CD4-positive, alpha-beta T cell treated with Interleukin-12 subunit alpha and Interleukin-12 subunit beta, for 1 hour (primary cell): ENCODE results near the gene ZNF655.
"Not testable (repeated sequence)": the region's sequence is repeated elsewhere in the genome, so short reads cannot be mapped to it uniquely, and the experiment has no call there.

ENCODE experiments used
- DNase-seq: peaks from one replicate; pipeline ENCODE4 v3.0.0-alpha.2; 2020

The ZNF655 gene

DNA sequence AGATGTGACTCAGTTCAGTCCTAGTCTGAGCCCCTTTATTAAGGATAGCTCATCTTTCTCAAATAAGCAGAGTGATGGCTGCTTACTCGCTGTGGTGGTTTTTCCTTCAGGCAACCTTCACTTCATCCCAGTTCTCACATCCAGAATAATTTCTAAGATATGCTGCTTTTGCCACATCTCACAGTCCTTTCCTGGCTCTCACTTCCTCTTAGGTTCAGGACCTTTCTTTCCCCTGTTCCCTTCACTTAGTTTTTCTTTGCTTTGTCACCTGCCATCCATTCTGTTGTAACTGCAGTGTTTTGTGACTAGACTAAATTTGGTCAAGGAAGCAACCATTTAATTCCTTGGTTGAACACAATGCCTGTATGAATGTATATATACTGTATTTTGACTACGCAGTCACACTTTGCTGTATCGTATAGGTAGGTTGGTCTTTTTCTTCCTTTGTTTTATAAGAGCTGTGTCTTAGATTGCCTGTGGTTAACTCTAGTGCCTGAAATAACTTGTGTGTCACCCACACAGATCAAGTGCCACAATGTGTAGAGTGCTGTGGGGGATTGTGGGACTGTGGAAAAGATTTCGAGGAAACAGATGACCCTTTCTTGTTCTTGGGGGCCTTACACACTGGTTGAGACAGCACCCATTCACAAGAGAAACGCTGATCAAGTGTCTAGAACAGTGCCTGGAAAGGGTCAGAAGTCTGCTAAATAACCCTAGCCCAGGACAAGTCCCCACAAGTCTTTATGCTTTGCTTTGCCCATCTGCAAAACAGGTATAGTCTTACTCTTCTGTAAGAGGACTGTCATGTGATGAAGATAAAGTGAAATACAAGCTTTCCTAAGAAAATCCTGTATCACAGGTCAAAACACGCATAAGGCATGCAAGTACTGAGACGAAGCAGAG, 2.6 kb downstream of the ZNF655 start:
- DNase-seq = no peak

DNA sequence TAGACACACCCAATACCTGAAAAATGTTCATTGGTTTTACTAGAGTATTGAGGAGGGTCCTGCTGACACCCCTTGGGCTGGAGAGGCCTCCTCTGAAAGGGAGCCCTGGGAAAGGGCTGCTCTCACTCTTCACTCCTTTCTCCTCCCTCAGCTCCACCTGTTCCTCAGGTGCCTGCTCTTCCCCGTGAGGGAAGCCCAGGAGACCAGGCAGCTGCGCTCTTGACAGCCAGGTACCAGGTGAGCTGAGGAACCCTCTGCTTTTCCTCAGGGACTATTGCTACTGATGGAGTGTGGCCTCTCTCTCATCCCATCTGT, 3.3 kb downstream of the ZNF655 start:
- DNase-seq = no peak

DNA sequence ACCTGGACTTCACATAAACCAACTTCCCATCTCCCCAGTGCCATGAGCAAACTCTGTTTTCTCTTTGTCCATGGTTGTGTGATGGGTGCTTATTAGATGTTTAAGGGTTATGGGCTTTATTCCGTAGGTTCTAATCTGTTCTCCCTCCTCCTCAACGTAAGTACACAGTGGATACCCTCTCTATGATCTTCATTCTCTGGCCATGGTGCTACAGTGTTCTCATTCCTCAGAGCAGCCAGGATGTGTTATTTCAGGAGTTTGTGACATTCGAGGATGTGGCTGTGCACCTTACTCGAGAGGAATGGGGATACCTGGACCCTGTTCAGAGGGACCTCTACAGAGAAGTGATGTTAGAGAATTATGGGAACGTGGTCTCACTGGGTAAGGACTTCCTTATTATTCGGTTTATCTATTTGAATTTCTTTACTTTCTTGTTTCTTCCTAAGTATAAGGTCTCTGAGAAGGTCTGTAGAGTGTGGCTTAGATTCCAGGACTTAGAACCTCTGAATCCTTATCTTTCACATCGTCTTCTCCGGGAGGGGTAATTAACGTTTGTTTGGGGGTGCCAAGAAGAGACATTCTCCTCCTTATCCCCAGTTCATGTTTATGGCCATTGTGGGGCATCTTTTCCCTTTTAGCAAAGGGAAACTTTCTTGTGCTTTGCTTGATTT, 3.8 kb downstream of the ZNF655 start:
- no peak for DNase-seq

DNA sequence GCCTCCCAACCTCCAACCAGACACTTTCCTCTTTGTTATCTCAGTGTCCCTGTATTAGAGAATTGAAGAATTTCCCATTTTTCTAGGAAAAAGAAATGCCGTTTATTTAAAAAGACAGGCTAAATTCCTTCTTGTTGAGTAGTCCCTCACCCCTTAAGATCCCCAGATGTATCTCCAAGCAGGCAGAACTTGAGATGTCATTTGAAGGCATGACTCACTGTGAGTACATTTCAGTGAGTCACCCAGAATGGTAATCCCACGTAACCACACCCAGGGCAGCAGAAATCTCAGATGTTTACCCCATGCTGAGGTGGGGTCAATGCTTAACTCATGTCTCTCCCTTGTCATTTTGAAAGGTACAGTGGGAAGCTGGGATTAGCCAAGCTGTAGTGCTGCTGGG, 4.4 kb downstream of the ZNF655 start:
- no peak for DNase-seq

DNA sequence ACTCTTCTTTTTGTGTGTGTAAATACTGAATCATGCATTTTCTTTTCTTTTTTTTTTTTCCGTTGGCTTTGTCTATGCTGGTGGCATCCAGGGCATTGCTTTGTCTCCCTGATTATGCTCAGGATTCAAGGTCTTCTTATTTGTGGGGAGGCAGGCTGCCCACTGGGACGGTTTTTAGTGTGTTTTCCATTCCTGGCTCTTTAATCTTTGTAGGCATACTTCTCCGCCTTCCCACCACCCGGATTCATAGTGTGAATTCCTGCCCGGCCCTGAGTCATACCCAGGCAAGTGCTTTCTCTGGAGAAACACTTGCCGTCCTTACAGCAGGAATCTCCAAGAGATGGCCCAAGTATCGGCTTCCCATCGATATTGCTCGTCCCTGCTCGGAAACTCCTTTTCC, 5.2 kb downstream of the ZNF655 start:
- DNase-seq = no peak

DNA sequence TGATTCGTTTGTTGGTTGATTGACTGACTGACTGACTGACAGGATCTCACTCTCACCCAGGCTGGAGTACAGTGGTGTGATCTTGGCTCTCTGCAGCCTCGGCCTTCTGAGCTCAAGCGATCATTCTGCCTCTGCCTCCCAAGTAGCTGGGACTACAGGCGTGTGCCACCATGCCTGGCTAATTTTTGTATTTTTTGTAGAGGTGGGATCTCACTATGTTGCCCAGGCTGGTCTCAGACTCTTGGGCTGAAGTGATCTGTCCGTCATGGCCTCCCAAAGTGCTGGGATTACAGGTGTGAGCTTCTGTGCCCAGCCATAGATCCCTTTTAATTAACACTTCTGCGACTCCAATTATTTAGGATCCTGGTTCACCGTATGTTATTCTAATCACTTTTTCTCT, 10.3 kb downstream of the ZNF655 start:
- not testable (repeated sequence) for DNase-seq

DNA sequence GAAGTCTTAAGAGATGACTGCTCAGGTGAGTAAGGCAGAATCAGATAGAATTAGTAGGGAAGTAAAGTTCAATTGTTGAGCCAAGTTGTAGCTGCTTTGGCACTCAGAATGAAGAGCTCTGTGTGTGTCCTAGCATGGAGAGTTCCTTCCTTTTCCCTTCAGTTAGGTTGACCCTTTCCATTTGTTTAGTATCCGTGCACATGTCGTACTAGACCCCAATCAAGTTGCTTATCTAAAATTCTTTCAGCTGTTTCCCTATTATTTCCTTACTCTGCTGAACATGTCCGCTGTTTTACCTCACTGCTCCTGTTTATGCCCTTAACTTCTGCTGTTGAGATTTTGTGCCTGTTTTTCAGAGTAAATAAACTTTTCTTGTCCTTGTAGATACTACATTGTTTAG, 13.3 kb downstream of the ZNF655 start:
- no peak for DNase-seq

DNA sequence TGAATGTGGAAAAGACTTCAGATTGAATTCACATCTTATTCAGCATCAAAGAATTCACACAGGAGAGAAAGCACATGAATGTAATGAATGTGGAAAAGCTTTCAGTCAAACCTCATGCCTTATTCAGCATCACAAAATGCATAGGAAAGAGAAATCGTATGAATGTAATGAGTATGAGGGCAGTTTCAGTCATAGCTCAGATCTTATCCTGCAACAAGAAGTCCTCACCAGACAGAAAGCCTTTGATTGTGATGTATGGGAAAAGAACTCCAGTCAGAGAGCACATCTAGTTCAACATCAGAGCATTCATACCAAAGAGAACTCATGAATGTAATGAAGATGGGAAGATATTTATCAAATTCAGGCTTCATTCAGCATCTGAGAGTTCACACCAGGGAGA, 14.8 kb downstream of the ZNF655 start:
- DNase-seq = no peak

DNA sequence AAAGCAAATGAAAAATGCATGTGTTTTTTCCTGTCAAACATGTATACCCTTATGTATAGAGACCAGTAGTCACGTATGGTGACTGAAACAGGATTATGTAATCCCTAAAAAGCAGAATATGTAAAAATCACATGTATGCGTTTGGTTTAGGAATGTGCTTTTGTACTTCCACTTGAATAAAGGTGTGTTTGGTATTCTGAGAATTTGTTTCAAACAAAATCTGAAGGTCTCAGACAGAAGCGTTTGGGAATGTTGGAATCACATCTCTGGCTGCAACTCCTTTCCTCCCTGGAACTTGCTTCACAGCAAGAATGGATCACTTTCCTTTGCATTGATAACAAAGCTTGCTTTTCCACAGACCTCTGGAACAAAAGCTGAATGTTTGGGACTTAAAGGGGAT, 17.8 kb downstream of the ZNF655 start:
- no peak for DNase-seq

DNA sequence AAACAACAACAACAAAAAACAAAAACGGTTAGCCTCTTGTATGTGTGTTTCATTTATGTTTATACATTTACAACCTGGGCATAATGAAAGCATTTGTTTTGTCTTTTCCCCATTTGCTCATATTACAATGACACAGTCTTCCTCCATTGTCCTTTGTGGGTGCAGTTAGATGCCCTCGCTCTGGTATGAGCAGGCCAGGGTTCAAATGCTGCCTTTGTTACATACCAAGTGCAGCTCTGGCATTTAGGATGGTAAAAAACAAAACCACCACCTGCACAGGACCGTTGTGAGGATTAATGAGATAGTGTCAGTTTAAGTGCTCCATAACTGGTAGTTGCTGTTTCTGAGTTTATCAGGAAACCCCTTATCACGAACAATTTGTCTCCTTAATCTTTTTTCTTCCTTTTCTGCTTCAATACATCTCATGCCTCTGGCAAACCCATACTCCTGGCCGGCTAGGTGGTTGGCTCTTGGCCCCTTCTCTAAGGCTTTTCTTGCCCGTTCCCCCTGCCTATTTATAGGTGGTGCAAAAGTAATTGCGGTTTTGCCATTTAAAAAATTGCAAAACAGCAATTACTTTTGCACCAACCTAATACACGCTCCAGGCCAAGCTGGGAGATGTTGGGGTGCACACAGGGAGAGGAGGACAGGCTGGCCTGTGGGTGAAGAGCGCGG, 21.0 kb downstream of the ZNF655 start:
- no peak for DNase-seq

DNA sequence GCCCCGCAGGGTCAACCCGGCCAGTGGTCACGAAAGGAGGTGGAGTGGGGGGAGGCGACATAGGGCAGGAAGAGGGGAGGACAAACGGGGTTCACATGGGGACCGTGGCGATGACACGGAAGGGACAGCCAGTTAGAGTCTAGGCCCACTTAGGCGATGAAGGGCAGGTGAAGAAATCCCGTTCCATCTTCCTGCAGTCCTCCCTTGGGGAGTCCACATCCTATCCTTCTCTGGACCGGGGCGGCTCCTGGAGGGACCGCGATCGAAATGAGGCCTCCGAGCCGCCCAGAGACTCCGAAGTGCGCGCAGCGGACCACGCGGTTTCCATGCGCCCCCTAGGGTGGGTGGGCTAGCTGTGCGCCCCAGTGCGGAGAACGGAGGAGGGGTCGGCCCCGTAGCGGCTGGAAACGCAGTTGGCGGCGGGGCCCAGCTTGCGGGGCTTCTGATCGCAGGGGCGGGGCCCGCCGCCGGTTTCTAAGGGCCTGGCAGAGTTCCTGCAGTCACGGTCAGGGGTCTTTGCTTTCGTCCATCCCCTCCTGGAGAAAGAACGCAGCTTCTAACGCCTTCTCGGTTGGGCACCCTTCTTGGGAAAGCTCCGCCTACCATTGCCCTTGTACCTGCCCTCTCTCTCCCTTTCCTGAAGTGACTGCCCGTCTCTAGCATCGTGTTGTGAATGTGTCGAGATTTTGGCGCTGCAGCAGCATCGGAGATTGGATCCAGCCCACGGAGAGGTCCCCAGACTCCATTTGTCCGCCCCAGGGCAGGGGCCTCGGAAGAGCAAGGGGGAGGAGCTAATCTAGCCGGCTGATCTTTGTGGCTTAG, 21.7 kb downstream of the ZNF655 start:
- peak; percentile 54 for DNase-seq

DNA sequence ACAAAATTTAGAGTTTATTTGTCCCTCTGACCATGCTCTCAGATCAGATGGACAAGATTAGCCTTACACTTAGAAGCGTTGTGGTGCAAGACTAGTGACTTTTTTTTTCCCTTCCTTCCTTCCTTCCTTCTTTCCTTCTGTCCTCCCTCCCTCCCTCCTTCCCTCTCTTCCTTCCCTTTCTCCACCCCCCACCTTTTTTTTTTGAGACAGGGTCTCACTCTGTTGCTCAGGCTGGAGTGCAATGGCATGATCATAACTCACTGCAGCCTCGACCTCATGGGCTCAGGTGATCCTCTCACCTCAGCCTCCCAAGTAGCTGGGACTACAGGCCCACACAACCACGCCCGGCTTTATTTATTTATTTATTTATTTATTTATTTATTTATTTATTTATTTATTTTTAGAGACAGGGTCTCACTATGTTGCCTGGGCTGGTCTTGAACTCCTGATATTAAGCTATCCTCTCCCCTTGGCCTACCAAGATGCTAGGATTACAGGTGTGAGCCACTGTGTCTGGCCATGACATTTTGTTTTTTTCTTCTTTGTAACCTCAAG, 22.4 kb downstream of the ZNF655 start:
- not testable (repeated sequence) for DNase-seq

DNA sequence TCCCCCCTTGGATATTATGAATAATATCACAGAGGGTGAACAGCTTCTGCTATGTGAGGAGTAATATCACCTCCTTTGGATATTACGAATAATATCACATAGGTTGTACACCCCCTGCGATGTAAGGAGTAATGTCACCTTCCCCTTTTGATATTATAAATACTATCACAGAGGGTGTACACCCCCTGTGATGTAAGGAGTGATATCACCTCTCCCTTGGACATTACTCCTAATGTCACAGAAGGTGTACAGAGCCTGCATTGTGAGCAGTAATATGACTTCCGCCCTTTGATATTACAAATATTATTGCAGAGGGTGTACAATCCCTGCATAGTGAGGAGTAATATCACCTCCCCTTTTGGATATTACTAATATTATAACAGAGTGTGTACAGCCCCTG, 30.4 kb downstream of the ZNF655 start:
- DNase-seq = no peak

DNA sequence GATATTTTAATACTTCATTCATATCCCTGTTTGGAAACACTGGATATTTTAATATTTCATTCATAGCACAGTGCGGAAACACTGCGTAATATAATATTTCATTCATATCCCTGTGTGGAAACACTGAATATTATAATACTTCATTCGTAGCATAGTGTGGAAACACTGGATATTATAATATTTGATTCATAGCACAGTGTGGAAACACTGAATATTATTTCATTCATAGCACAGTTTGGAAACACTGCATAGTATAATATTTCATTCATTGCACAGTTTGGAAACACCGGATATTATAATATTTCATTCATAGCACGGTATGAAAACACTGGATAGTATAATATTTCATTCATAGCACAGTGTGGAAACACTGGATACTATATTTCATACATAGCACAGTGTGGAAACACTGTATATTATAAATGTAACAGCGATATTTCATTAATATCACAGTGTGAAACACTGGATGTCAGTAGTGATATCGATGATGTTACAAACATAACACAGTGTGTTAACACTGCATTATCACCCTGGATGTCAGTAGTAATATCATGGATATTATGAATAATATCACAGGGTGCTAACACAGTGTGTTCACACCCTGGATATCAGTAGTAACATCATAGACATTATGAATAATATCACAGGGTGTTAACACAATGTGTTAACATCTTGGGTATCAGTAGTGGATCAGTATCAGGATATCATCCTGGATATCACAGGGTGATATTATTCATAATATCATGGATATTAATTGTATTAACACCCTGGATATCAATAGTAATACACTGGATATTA, 36.7 kb downstream of the ZNF655 start:
- DNase-seq = no peak

DNA sequence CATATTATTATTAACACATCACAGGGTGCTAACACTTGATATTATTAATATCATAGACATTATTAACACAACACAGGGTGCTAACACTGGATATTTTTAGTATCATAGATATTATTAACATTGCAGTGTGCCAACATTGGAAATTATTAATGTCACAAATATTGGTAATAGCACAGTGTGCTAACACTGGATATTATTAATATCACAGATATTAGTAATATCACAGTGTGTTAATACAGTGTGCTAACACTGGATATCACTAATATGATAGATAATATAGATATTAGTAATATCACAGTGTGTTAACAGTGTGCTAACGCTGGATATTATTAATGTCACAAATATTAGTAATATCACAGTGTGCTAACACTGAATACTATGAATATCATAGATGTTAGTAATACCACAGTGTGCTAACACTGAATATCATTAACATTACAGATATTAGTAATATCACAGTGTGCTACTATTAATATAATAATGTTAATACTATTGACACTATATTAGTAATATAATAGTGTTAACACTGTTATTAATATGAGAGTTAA, 38.0 kb downstream of the ZNF655 start:
- no peak for DNase-seq

DNA sequence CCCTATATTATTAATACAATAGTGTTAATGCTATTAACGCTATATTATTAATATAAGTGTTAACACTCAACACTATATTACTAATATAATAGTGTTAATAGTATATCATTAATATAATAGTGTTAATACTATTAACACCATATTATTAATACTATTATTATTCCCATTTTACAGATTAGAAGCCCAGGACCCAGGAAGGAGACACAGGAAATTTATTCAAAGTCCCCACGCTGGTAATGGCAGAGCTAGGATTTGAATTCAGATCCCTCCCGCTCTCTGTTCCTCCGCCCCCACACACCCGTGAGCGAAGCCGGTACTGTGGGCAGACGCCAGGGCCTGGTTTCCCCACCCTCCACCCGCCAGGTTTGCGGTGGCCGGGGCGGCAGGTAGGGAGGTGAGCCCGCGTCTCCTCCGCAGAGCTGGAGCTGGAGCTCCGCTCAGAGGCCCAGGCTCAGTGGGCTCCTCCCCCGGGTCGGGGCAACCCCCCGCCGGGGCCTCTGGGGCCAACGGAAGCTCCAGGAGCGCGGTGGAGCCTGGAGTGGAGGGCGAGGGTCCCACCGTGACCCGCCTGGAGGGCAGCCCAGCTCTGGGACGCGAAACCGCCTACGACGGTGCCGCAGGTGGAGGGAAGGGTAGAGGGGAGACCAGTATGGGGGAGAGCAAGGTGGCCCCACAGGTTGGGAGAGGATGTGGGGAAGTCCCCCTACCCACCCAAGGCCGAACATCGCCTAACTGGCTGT, 39.5 kb downstream of the ZNF655 start, which contains the start of gene TMEM225B:
Gene TMEM225B (plus strand): TSS at position 506 of the 740 bp plus-strand sequence. CDS start 6,122 bp downstream, outside the sequence.
- no peak for DNase-seq

DNA sequence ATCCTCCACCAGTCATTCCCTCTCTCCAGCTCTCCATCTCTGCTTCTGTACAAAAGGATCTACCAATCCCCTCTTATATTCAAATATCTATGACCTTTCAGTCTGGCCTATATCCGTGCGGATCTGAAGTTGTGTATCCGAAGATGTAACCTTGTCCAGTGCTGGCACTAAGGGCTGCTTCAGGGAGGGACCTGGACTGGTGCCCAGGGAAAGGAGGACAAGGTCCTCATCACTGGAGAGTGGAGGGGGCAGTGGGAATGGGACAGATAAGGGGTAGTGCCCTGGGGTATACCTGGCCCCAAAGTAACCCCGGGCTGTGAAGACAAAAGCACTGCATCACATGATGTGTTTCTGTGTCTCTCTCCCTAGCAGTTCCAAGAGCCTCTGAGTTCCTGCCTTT, 41.4 kb downstream of the ZNF655 start:
- no peak for DNase-seq

DNA sequence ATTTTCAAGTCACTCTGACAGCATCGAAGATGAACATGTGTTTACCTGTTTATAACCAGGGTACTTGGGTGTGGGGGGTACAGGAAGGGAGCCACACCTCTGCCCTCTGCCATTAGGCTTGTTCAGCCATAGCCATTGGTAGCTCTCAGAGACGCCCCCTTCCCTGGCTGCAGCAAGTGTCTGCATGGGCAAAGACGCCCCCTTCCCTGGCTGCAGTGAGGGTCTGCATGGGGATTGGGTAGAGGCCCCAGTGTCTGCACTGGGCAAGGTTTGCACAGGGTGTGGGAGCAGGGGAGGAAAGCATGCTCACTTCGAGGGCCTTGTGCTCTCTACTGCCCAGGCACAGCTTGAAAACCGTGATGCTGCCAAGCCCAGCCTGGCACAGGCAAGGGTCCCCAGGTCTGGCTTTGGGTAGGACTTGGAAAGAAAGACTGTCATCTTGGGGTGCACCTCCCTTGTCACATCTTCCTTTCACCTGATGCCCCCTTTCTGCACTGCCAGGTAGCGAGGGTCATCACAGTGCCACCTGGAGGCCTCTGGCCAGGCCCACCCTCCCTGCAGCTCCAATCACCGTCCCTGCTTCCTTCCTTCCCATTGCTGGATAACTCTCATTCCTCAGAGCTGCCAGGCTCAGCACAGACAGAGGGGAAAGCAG, 43.3 kb downstream of the ZNF655 start:
- no peak for DNase-seq

DNA sequence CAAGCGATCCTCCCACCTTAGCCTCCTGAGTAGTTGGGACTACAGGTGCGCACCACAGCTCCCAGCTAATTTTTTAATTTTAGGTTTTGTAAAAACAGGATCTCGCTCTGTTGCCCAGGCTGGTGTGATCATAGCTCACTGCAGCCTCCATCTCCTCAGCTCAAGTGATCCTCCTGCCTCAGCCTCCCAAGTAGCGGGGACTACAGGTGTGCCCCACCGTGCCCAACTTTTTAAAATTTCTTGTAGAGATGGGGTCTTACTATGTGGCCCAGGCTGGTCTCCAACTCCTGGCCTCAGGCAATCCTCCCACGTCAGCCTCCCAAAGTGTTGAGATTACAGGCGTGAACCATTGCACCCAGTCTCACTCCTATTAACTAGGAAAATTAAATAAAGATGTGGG, 47.1 kb downstream of the ZNF655 start:
- DNase-seq = no peak

DNA sequence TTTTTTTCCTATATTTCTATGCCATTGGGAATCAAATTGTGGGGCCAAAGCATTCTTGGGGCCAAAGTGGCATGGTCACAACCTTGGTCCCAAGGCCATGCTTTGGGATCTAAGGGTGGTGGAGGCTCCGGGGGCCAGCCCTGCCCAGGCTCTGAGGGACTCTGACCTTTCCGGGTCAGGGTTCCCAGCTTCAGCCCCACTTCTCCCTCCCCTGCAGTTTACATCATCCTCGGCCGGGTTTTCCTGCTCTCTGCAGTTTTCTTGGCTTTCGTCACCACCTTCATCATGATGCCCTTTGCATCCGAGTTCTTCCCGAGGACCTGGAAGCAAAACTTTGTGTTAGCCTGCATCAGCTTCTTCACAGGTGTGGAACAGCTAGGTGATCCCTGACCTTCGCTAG, 48.1 kb downstream of the ZNF655 start:
- no peak for DNase-seq
